GM12891 (cell line): ENCODE data around the gene DNALI1.

ENCODE experiments used
- PAX5 ChIP-seq: IDR thresholded peaks from 2 replicates; pipeline ENCODE4 v1.6.1; 2011; ENCODE audit warnings: low read length, moderate library complexity, mild to moderate bottlenecking; ENCODE audit not compliant: insufficient read depth, severe bottlenecking
- POLR2A ChIP-seq: IDR thresholded peaks from 2 replicates; pipeline ENCODE4 v1.6.1; 2011; ENCODE audit warnings: low read depth, low read length, control low read depth
- POLR2AphosphoS5 ChIP-seq: IDR thresholded peaks from 2 replicates; pipeline ENCODE4 v1.6.1; 2011; ENCODE audit warnings: low read depth, low read length, control low read depth
- POU2F2 ChIP-seq: IDR thresholded peaks from 2 replicates; pipeline ENCODE4 v1.6.1; 2011; ENCODE audit warnings: low read depth, mild to moderate bottlenecking, control low read depth, low read length, moderate library complexity
- SPI1 ChIP-seq: IDR thresholded peaks from 2 replicates; pipeline ENCODE4 v1.6.1; 2011; ENCODE audit warnings: low read depth, low read length, control low read depth

DNA sequence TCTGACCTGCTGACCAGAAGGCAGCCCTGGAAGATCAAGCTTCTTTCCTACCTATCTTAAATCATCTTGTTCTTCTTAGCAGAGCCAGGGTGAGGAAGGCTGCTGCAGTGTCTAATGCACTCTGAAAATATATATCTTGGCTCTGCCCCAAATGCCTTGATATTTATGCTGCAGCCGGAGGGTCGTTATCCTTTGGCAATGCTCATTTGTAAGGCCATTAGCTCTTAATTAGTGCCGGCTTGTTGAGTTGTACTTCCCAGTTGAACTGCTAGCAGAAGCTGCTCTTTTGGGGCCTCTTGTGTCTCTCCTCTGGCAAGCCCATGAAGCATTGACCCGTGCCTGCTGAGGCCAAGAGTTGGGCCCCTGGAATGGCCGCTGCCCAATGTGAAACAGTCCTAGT is 43.2 kb downstream of the DNALI1 start:
- TF ChIP-seq POLR2AphosphoS5 (no peak), POLR2A (no peak), POU2F2 (no peak), PAX5 (no peak), SPI1 (no peak)
